Parathyroid adenoma (tissue), 2 donors: ENCODE results near the gene FAM3A.
A peak's percentile ranks its signal among the peaks of the same experiment; 100 is the strongest.

ENCODE experiments used
- H2AFZ ChIP-seq: fragments of 300-600 bp; sonication (generic); one replicate; pipeline ENCODE4 v1.7.0; 2017; ENCODE audit warnings: antibody characterized with exemption, mild to moderate bottlenecking
- H3K27ac ChIP-seq: fragments of 300-600 bp; sonication (generic); one replicate; pipeline ENCODE4 v1.7.0; 2017
- H3K27me3 ChIP-seq: fragments of 300-600 bp; sonication (generic); one replicate; pipeline ENCODE4 v1.7.0; 2017; ENCODE audit warnings: low read length; ENCODE audit not compliant: control insufficient read depth, insufficient read depth
- H3K36me3 ChIP-seq: fragments of 300-600 bp; sonication (generic); one replicate; pipeline ENCODE4 v1.7.0; 2017; ENCODE audit warnings: low read length; ENCODE audit not compliant: control insufficient read depth, insufficient read depth
- H3K4me1 ChIP-seq: fragments of 300-600 bp; sonication (generic); one replicate; pipeline ENCODE4 v1.7.0; 2017; ENCODE audit warnings: control low read depth
- H3K4me2 ChIP-seq: fragments of 300-600 bp; sonication (generic); one replicate; pipeline ENCODE4 v1.7.0; 2017; ENCODE audit warnings: low read length
- H3K4me3 ChIP-seq: fragments of 300-600 bp; sonication (generic); one replicate; pipeline ENCODE4 v1.7.0; 2017; ENCODE audit warnings: low read depth, low read length
- H3K79me2 ChIP-seq: fragments of 300-600 bp; sonication (generic); one replicate; pipeline ENCODE4 v1.7.0; 2017; ENCODE audit warnings: control low read depth
- H3K9ac ChIP-seq: fragments of 300-600 bp; sonication (generic); one replicate; pipeline ENCODE4 v1.7.0; 2017; ENCODE audit warnings: mild to moderate bottlenecking
- H3K9me3 ChIP-seq: fragments of 300-600 bp; sonication (generic); one replicate; pipeline ENCODE4 v1.7.0; 2017; ENCODE audit warnings: low read length; ENCODE audit not compliant: control insufficient read depth
- TF ChIP-seq, protein P1 (sequence below): fragments of 300-600 bp; sonication (generic); IDR thresholded peaks from one replicate; pipeline ENCODE4 v1.7.0; 2017; ENCODE audit warnings: antibody characterized with exemption, mild to moderate bottlenecking
- donor health status: primary hyperparathyroidism.

FAM3A gene

DNA sequence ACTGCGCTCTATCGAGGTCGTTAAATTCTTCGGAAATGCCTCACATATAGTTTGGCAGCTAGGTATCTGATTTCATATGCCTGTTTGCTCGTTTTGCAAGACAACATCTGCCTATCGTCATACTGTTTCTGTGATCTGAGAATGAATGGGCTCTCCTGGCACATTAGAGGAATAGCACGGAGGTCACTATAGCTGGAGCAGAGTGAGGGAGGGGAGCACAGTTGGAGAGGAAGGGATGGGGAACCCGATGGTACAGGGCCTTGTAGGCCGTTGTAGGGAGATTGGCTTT is 31.9 kb upstream of the FAM3A start:
- peak overlapping the region; percentile 77 for H3K4me2 ChIP-seq
- peak overlapping the region; percentile 89 for H3K4me3 ChIP-seq
- peaks cover 18% of the 10 kb centered on the region for H3K79me2 ChIP-seq
- no peaks in the 10 kb centered on the region for H3K4me1 ChIP-seq
- H3K36me3 ChIP-seq: no peaks in the 10 kb centered on the region
- peak overlapping the region; percentile 89 for H3K27ac ChIP-seq
- no peak overlapping the region for H3K9ac ChIP-seq
- no peaks in the 10 kb centered on the region for H3K27me3 ChIP-seq
- TF ChIP-seq, protein P1, sequence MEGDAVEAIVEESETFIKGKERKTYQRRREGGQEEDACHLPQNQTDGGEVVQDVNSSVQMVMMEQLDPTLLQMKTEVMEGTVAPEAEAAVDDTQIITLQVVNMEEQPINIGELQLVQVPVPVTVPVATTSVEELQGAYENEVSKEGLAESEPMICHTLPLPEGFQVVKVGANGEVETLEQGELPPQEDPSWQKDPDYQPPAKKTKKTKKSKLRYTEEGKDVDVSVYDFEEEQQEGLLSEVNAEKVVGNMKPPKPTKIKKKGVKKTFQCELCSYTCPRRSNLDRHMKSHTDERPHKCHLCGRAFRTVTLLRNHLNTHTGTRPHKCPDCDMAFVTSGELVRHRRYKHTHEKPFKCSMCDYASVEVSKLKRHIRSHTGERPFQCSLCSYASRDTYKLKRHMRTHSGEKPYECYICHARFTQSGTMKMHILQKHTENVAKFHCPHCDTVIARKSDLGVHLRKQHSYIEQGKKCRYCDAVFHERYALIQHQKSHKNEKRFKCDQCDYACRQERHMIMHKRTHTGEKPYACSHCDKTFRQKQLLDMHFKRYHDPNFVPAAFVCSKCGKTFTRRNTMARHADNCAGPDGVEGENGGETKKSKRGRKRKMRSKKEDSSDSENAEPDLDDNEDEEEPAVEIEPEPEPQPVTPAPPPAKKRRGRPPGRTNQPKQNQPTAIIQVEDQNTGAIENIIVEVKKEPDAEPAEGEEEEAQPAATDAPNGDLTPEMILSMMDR: no peak
- H2AFZ ChIP-seq: peak overlapping the region; percentile 79
- H3K9me3 ChIP-seq: no peaks in the 10 kb centered on the region

DNA sequence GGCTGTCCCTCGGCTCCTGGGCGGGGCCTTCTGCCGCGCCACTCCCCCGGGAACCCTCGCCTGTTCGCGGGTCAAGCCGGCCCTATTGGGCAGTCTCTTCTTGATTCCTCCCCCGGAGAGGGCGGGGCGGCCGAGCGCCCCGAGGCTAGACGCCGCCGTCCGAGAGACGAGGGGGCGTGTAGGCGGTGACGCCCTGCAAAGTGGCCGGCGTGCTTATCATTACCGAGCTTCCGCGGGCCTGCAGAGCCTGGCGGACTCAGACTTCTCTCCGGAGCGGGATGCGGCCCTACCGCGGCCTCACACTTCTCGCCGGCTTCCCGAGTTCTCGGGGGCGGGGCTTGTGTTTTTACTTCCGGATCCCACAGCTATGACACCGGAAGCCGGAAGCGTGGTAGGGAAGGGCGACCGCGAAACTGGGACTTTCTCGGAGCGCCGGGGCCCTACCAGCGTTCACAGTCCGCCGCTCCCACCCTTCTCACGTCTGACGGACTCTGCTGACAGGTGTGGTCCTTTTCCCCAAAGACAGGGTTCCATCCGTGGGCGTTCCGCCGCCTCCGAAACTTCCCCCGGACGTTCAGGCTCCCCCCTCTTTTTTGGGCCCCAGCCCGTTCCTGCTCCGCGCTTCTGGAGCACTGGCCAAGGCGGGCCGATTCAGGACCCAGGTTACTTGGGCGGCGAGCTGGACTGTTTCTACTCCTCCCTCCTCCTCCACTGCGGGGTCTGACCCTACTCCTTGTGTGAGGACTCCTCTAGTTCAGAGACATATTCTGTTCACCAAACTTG is 31.4 kb upstream of the FAM3A start, which contains the start of gene IKBKG:
Gene IKBKG, plus strand, starts transcription at position 376 of the 783 bp plus-strand sequence. CDS start 4,383 bp downstream, outside the sequence.
- Histone ChIP-seq H3K36me3 (no peaks in the 10 kb centered on the region), H3K4me2 (peak within 1 kb of the TSS; percentile 77), H3K9ac (peak within 1 kb of the TSS; percentile 61), H3K27me3 (no peaks in the 10 kb centered on the region), H3K4me1 (no peaks in the 10 kb centered on the region), H3K27ac (peak within 1 kb of the TSS; percentile 89), H2AFZ (peak within 1 kb of the TSS; percentile 79), H3K9me3 (no peaks in the 10 kb centered on the region), H3K4me3 (peak within 1 kb of the TSS; percentile 89), H3K79me2 (peaks cover 18% of the 10 kb centered on the region)
- TF ChIP-seq, protein P1: no peak

DNA sequence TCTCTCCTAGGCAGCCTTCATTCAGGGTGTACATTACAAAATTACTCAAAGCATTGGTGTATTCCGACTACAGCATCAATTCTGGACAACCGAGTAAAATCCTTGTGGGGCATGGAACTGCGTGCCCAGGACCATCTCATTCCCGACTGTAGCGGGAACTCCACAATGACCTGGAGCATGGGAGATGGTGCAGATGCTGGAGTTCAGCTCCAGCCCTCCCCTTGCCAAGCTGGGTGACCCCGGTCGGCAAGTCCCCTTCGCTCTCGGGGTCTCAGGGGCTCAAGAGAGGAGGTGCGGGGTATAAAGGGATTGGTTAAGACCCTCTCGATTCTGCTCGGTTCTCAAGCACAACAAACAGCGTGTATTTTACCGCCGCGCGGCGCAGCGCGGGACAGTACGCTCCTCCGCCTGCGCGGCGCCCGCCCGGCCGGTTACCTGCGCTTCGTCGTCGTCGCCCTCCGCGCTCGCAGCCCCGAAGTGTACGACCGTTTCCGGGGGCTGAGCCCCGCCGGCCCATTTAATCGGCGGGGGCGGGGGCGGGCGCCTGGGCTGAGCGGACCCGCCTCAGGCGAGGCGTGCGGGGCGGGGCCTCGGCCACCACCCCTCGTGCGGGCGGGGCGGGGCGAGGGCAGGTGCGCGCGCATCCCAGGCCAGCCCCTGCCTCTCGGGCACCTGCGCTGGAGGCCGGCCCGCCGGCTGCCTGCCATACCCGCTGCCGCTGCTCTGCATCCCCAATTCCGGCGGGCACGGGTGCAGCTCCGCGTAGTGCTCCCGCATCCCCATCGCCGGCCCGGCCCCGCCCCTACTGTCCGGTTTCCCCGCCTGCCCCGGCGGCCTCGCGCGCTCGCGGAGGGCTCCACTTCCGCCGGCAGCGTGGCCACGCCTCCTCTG is 30.6 kb upstream of the FAM3A start, which contains the start of gene G6PD:
Gene G6PD, minus strand, starts transcription at position 493 of the 891 bp plus-strand sequence. CDS start 691 bp downstream, outside the sequence.
- H3K9ac ChIP-seq: peak within 1 kb of the TSS; percentile 61
- H3K27me3 ChIP-seq: no peaks in the 10 kb centered on the region
- H3K4me1 ChIP-seq: no peaks in the 10 kb centered on the region
- H3K27ac ChIP-seq: peak within 1 kb of the TSS; percentile 89
- peak within 1 kb of the TSS; percentile 89 for H3K4me3 ChIP-seq
- peak within 1 kb of the TSS; percentile 79 for H2AFZ ChIP-seq
- TF ChIP-seq, protein P1: no peak
- peaks cover 12% of the 10 kb centered on the region for H3K79me2 ChIP-seq
- H3K4me2 ChIP-seq: peak within 1 kb of the TSS; percentile 77
- H3K36me3 ChIP-seq: no peaks in the 10 kb centered on the region
- H3K9me3 ChIP-seq: no peaks in the 10 kb centered on the region

DNA sequence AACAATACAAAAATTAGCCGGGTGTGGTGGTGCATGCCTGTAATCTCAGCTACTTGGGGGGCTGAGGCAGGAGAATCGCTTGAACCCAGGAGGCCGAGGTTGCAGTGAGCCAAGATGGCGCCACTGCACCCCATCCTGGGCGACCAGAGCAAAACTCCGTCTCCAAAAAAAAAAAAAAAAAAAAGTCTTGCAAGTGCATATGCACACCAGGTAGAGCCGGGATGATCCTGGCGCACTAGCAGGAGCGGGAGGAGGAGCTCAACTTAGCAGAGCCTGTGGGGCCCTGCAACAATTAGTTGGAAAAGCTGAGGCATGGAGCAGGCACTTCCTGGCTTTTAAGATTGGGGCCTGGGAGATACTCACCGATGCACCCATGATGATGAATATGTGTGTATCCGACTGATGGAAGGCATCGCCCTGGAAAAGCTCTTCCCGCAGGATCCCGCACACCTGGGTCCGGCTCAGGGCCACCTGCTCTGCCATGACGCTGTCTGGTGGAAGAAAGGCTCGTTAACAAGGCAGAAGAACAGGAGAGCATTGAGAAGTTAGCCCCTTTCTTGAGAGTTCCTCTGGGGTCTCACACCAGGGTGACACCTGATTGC is 29.7 kb upstream of the FAM3A start:
- H3K4me1 ChIP-seq: no peaks in the 10 kb centered on the region
- H2AFZ ChIP-seq: no peak overlapping the region
- no peak overlapping the region for H3K27ac ChIP-seq
- no peak overlapping the region for H3K4me3 ChIP-seq
- peaks cover 10% of the 10 kb centered on the region for H3K79me2 ChIP-seq
- TF ChIP-seq, protein P1: no peak
- peak overlapping the region; percentile 64 for H3K4me2 ChIP-seq
- H3K9ac ChIP-seq: no peak overlapping the region
- no peaks in the 10 kb centered on the region for H3K9me3 ChIP-seq
- no peaks in the 10 kb centered on the region for H3K36me3 ChIP-seq
- no peaks in the 10 kb centered on the region for H3K27me3 ChIP-seq
